K562 (cell line): Measurements from ENCODE around the gene TCF25. TPM values are rescaled to one million over a fixed set of nuclear protein-coding genes. Genes with fewer than 3 reads are reported as not detected.

Experiments
- ATAC-seq: fragments of 200-7000 bp; cut with Tn5 transposase; 3 replicates; pipeline ENCODE4 v1.9.1; 2020; ENCODE audit warnings: moderate library complexity
- BruUV-seq: library from RNA; stranded (reverse); fragments of 400-500 nt; replicated peaks from 2 replicates; lab custom pipeline; 2021; lab: Mats Ljungman, UMichigan
- CTCF ChIA-PET: fragments of 300-600 bp; formaldehyde crosslinking; extraction: SDS; loops from one replicate; lab custom pipeline; 2021; ENCODE audit warnings: low intra/inter-chr PET ratio; lab: Yijun Ruan, JAX
- POLR2A ChIA-PET: fragments of 300-600, 350-650 bp; sonication (Branson Sonifier 250); formaldehyde crosslinking; extraction: SDS; loops from one replicate; lab custom pipeline; 2021; ENCODE audit warnings: antibody characterized with exemption, inconsistent platforms; lab: Yijun Ruan, JAX
- DNase-seq, 4 experiments: peaks; one replicate each; pipeline versions ENCODE4 v3.0.0 to v3.0.0-alpha.2; 2011 to 2018; ENCODE audit warnings: low spot score in 3 of 4, mixed read lengths in 3 of 4; ENCODE audit errors: extremely low read depth in 1 of 4
- FAIRE-seq: peaks from 2 replicates; lab custom pipeline; 2011; peaks lifted over from hg19 to GRCh38; lab: Jason Lieb, UNC
- H2AFZ ChIP-seq: 2 replicates; pipeline ENCODE4 v1.6.0; 2011; ENCODE audit warnings: low read depth, low read length, control low read depth, inconsistent platforms
- H3K27ac ChIP-seq: fragments of 200-600 bp; 3 replicates; pipeline ENCODE4 v1.8.0; 2011; ENCODE audit warnings: low read depth, mild to moderate bottlenecking, control low read depth, inconsistent platforms, low read length, moderate library complexity, mixed read lengths; ENCODE audit errors: extremely low read depth
- H3K27me3 ChIP-seq, 2 experiments: fragments of 300-600 bp in 1 of 2; 2 replicates in 1 of 2; 3 replicates in 1 of 2; pipeline versions ENCODE4 v1.6.0 to v1.8.0; 2011; ENCODE audit warnings: inconsistent platforms in 2 of 2, low read length in 2 of 2, mild to moderate bottlenecking in 1 of 2, mixed read lengths in 1 of 2, moderate library complexity in 1 of 2; ENCODE audit not compliant: control insufficient read depth in 2 of 2, insufficient read depth in 2 of 2
- H3K36me3 ChIP-seq: fragments of 300-600 bp; 3 replicates; pipeline ENCODE4 v1.8.0; 2011; ENCODE audit warnings: mild to moderate bottlenecking, low read length, inconsistent platforms; ENCODE audit not compliant: control insufficient read depth, insufficient read depth
- H3K4me1 ChIP-seq, 2 experiments: fragments of 200-600 bp in 1 of 2; replicated peaks in 1 of 2; 2 replicates in 1 of 2; 3 replicates in 1 of 2; pipeline versions ENCODE4 v1.5.1 to v1.8.0; 2011; ENCODE audit warnings: inconsistent platforms in 2 of 2, low read length in 2 of 2, mild to moderate bottlenecking in 1 of 2, mixed read lengths in 1 of 2, moderate library complexity in 1 of 2; ENCODE audit not compliant: control insufficient read depth in 2 of 2, insufficient read depth in 2 of 2
- H3K4me2 ChIP-seq: 2 replicates; pipeline ENCODE4 v1.6.1; 2011; ENCODE audit warnings: low read length, control low read depth, inconsistent platforms, mixed read lengths; ENCODE audit not compliant: insufficient read depth
- H3K4me3 ChIP-seq: fragments of 200-600 bp; sonication (generic), shearing (Covaris generic); 2 replicates; pipeline ENCODE4 v1.5.1; 2016; ENCODE audit warnings: control low read depth, inconsistent platforms
- H3K79me2 ChIP-seq: fragments of 200-600 bp; 3 replicates; pipeline ENCODE4 v1.8.0; 2011; ENCODE audit warnings: low read length, inconsistent platforms; ENCODE audit not compliant: control insufficient read depth, insufficient read depth
- H3K9ac ChIP-seq, 2 experiments: 2 replicates each; pipeline versions ENCODE4 v1.6.0 to v1.6.1; 2011; ENCODE audit warnings: low read depth in 2 of 2, low read length in 2 of 2, control low read depth in 1 of 2, inconsistent platforms in 1 of 2, mild to moderate bottlenecking in 1 of 2, mixed read lengths in 1 of 2; ENCODE audit not compliant: insufficient read depth in 1 of 2
- H3K9me1 ChIP-seq: one replicate; pipeline ENCODE4 v1.6.0; 2011; ENCODE audit warnings: inconsistent platforms, mild to moderate bottlenecking, low read length, moderate library complexity; ENCODE audit not compliant: control insufficient read depth, insufficient read depth
- H3K9me3 ChIP-seq: replicated peaks from 2 replicates; pipeline ENCODE4 v1.5.1; 2011; ENCODE audit warnings: low read depth, low read length, inconsistent platforms; ENCODE audit not compliant: control insufficient read depth, insufficient read depth
- H4K20me1 ChIP-seq: replicated peaks from 2 replicates; pipeline ENCODE4 v1.6.1; 2011; ENCODE audit warnings: low read length, inconsistent platforms, mixed read lengths; ENCODE audit not compliant: control insufficient read depth, insufficient read depth
- CLOCK ChIP-seq: fragments of 250-450 bp; sonication (Bioruptor Pico); IDR thresholded peaks from 2 replicates; pipeline ENCODE4 v1.4.0; 2020; ENCODE audit warnings: mild to moderate bottlenecking, moderate library complexity, borderline replicate concordance
- CXXC5 ChIP-seq: fragments of 250-450 bp; sonication (Bioruptor Pico); IDR thresholded peaks from 2 replicates; pipeline ENCODE4 v1.8.0; 2022; ENCODE audit warnings: inconsistent platforms, mild to moderate bottlenecking, moderate library complexity
- FOXK1 ChIP-seq: sonication (generic); formaldehyde crosslinking; IDR thresholded peaks from 2 replicates; pipeline ENCODE4 v1.8.0; 2022; ENCODE audit warnings: missing genetic modification reagents, mild to moderate bottlenecking, borderline replicate concordance
- HMBOX1 ChIP-seq: sonication (generic); IDR thresholded peaks from 2 replicates; pipeline ENCODE4 v1.6.1; 2016
- POLR2B ChIP-seq: fragments of 450-650 bp; IDR thresholded peaks from 2 replicates; pipeline ENCODE4 v1.6.1; 2018; ENCODE audit warnings: low read depth; ENCODE audit not compliant: partially characterized antibody
- RB1 ChIP-seq: fragments of 450-650 bp; IDR thresholded peaks from 2 replicates; pipeline ENCODE4 v1.6.1; 2017; ENCODE audit warnings: low read depth, mild to moderate bottlenecking
- SIN3A ChIP-seq, 2 experiments: fragments of 150-350 bp in 1 of 2; IDR thresholded peaks; 2 replicates each; pipeline ENCODE4 v1.6.1; 2011 to 2016; ENCODE audit warnings: borderline replicate concordance in 2 of 2, low read depth in 2 of 2, low read length in 2 of 2, mild to moderate bottlenecking in 2 of 2, moderate library complexity in 2 of 2; ENCODE audit not compliant: control insufficient read depth in 1 of 2
- SMARCC2 ChIP-seq: fragments of 450-650 bp; IDR thresholded peaks from 2 replicates; pipeline ENCODE4 v1.6.1; 2017; ENCODE audit warnings: antibody characterized with exemption, moderate library complexity, mild to moderate bottlenecking, low read depth
- TRIM24 ChIP-seq, 2 experiments: fragments of 450-650 bp; IDR thresholded peaks; 2 replicates each; pipeline ENCODE4 v1.6.1; 2016
- ZFP1 ChIP-seq: fragments of 450-650 bp; formaldehyde crosslinking; IDR thresholded peaks from 2 replicates; pipeline ENCODE4 v1.4.0; 2020; ENCODE audit warnings: mild to moderate bottlenecking, mixed read lengths
- WGBS: fragments of 100-300 bp; shearing (Covaris generic); methylation state at CpG from one replicate; pipeline ENCODE4 v1.1.6; 2016; ENCODE audit warnings: low coverage, mixed read lengths; ENCODE audit not compliant: insufficient coverage; ENCODE audit errors: missing lambda C conversion rate; 5-methylcytosine and 5-hydroxymethylcytosine counted together
- in situ Hi-C: fragments of 300-500 bp; cut with MboI; formaldehyde crosslinking; loops from 4 replicates; pipeline ENCODE4 v1.15.0; 2018; ENCODE audit warnings: inconsistent platforms, mixed read lengths
- intact Hi-C: fragments of 100-400 bp; cut with micrococcal nuclease; formaldehyde crosslinking; loops from 2 replicates; pipeline ENCODE4 v1.14.2; 2022
- polyA plus RNA-seq, 8 experiments: library from polyadenylated mRNA; depleted of rRNA in 4 of 8; stranded (reverse) in 5 of 8; unstranded in 3 of 8; fragments of >200 nt; fragmentation: Nextera tagmentation in 2 of 8; fragmentation: Illumina TruSeq in 1 of 8; extraction: Ambion mirVana in 2 of 8; extraction: Trizol in 1 of 8; gene quantifications; 2 replicates each; pipeline versions ENCODE4 v1.2.1 to v1.2.3, GENCODE V29; 2011 to 2014; ENCODE audit warnings: inconsistent platforms in 1 of 8, missing spikeins in 1 of 8
- total RNA-seq, 7 experiments: library from RNA; depleted of rRNA in 6 of 7; stranded (reverse); fragments of >200 nt in 6 of 7; fragmentation: Illumina TruSeq in 2 of 7; extraction: Trizol in 2 of 7; gene quantifications; 2 replicates each; pipeline versions ENCODE4 v1.2.1 to v1.2.3, GENCODE V29; 2011 to 2021; ENCODE audit warnings: low replicate concordance in 1 of 7

Gene TCF25
- total and polyA plus RNA-seq, 9 of the 15 experiments (the other 6 are each of a cell fraction or from before 2014, with no cell fraction given), result 9.0 to 154 (median 83.8) TPM

GRCh38 chr16:89887243-89887642, 13.9 kb downstream of the TCF25 start (continued):
- TF ChIP-seq CLOCK (CRISPR knock-in tag) (no peak), POLR2B (no peak), SMARCC2 (no peak), HMBOX1 (no peak)

GRCh38 chr16:89890200-89890599, 16.8 kb downstream of the TCF25 start:
- TF ChIP-seq RB1, result no peak
- TF ChIP-seq CXXC5, result no peak
- TF ChIP-seq FOXK1 (CRISPR knock-in tag), result no peak
- TF ChIP-seq SIN3A (IDR thresholded peaks at IDR 0.05; ENCODE audit: borderline replicate concordance in 2 of 2, control insufficient read depth in 1 of 2, low read depth in 2 of 2, low read length in 2 of 2), result no peak
- no peak for TF ChIP-seq TRIM24 (IDR thresholded peaks at IDR 0.05)
- TF ChIP-seq ZFP1 (CRISPR knock-in tag), result no peak
- FAIRE-seq (no peak), ATAC-seq (no peak), DNase-seq (no peak)
- Histone ChIP-seq H3K9me1 (no peaks in the 10 kb centered on the region), H3K4me1 (peaks cover 0 to 6% of the 10 kb centered on the region in 2 experiments; a peak in 1 of 5 replicates), H3K27me3 (no peaks in the 10 kb centered on the region), H4K20me1 (no peaks in the 10 kb centered on the region), H3K9me3 (no peaks in the 10 kb centered on the region), H3K36me3 (peaks cover 87% of the 10 kb centered on the region; the same call in 2 of the 3 replicates), H3K4me3 (no peak overlapping the region), H3K9ac (no peak overlapping the region), H3K4me2 (no peak overlapping the region), H3K79me2 (no peaks in the 10 kb centered on the region), H3K27ac (no peak overlapping the region), H2AFZ (no peak overlapping the region)
- ChIA-PET CTCF (no interaction called here), POLR2A (interaction anchor here (0.7 to 2.1 kb wide), 3 partner anchors 9 to 148 kb away, joined by 3 to 8 read pairs (median 3); no protein-coding TSS in a partner anchor)
- intact Hi-C loops (no loop called here), in situ Hi-C loops (no loop called here)
- 95% methylated on average over 9 of the region's 9 CpGs for WGBS
- BruUV-seq, result no TSS peak
